GM18951 (cell line): ENCODE measurements around the gene GALNT15.

ENCODE experiments used
- POLR2A ChIP-seq: IDR thresholded peaks from 4 replicates; pipeline ENCODE4 v1.6.1; 2011; ENCODE audit warnings: mild to moderate bottlenecking; ENCODE audit not compliant: insufficient read length, insufficient read depth; ENCODE audit errors: extremely low read depth
- in situ Hi-C: fragments of 300-500 bp; cut with MboI; formaldehyde crosslinking; loops from one replicate; pipeline ENCODE4 v1.12.0; 2022; ENCODE audit warnings: low sequenced_read_pairs, mixed read lengths, inconsistent platforms; ENCODE audit not compliant: unreplicated experiment

The GALNT15 gene

DNA sequence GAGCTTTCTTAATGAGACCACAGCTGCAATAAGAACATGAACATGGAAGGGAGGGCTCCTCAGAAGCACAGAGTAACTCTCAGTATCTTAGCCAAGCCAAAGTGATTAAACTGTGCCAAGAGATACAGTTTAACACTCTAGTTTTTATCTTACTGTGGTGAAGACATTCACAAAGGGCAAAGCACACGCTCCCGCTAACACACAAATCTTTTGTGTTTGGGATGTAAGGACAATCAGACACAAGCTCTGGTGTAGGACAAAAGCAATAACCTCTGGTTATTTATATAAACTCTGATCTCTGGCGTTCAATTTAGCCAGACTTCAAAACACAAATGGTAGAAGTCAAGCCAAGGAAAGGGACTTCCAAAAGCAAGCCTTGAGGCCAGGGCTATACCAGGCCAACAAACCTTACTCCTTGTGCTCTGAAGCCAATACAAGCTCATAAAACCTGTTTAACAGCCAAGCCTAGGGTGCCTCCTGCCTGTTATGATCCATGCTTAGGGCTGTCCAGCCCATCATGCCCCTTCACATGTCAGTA is 62.4 kb downstream of the GALNT15 start:
- TF ChIP-seq POLR2A, result no peak
- in situ Hi-C loops, result no loop called here

DNA sequence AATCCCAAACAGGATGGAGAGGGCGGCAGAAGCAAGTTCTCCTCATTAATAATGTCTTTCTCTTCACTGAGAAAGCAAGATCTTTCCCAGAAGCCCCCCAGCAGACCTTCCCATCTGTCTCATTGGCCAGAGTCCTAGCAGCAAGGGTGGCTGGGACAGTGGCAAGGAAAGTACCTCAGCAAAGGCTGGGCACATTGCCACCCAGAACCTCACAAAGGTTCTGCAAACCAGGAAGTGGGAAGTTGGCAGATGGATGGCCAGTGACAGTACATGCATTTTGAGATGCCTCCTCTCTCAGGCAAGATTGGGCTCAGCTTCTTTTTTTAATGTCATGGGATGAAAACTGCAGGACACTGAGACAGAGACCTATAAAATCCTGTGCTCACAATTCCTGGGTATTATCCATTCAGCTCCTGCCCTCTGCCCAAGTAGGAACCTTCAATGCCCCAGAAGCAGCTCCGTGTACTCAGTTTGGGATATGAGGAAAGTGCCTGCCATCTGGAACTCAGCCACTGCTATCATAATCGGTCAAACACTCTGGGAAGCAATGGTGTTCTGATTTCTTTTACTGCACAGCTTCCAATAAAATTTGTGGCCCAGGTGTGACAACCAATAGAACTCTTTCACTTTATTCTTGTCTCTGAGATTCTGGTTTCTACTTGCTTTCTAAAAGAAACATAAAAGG is 64.7 kb downstream of the GALNT15 start:
- in situ Hi-C loops, result no loop called here
- no peak for TF ChIP-seq POLR2A

DNA sequence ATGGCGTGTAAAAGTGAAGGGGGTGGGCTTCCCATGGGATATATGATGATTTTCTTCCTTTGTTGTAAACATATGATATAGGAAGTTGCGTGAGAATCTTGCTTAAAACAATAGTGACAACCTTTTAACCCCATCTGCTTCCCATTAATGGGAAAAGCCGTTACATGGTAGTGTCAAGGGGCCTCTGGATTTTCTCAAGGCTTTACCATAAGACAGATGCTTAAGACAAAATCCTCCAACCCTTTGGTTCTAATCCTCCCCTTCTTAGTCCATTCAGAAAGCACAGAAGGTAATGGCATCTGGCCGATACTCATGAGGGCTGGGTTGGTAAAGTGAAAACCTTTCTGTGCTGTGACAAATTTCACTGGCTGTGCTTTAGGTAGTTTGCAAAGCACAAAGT is 65.3 kb downstream of the GALNT15 start:
- TF ChIP-seq POLR2A, result no peak
- in situ Hi-C loops, result no loop called here

DNA sequence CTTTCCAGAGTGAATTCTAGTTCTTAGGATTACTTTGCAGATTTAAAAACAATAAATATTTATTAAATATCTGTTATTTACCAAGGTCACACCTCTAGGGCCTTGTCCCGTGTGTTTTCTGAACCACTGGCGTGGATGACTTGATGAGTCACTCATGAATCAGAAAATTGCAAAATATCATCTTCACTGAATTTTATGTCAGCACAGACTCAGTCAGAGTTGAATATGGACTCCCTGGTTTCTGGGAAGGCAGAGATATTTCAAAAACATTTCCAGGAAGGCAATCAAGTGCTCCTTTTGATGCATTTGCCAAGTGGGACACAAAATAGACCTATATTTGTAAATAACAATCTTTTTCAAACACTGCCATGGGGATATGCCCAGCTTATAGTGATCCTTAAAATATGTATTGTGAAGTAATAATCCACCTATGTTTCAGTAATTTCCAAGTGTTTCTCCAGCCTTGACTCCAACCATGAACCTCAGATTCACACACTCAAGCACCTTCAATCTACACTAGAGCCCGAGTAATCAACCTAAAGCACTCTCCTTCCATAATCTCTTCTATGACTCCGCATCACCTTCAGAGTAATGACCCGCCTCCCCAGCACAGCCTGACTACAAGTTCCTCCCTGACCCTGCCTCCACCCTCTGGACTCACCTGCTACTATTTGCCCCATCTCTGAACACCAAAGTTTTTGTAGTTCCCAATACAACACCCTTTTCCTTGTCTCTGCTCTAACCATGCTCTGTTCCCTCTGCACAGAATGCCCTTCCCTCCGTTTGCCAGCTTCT is 65.9 kb downstream of the GALNT15 start:
- no peak for TF ChIP-seq POLR2A
- in situ Hi-C loops, result no loop called here

DNA sequence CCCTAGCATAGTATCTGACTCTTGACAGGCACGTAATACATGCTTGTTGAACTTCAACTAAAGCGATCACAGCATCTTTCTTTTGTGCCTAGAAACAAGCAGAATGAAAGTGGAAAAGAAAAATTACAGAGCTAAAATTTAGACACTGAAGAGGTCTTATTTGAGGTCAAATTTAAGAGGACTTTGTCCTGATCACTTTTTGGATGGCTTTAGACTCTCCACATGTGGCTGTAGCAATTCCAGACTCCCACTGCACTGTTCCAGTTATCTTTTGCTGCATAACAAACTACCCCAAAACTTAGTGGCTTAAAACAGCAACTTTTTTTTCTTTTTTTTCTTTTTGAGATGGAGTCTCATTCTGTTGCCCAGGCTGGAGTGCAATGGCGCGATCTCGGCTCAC is 66.7 kb downstream of the GALNT15 start:
- in situ Hi-C loops, result no loop called here
- TF ChIP-seq POLR2A, result no peak

DNA sequence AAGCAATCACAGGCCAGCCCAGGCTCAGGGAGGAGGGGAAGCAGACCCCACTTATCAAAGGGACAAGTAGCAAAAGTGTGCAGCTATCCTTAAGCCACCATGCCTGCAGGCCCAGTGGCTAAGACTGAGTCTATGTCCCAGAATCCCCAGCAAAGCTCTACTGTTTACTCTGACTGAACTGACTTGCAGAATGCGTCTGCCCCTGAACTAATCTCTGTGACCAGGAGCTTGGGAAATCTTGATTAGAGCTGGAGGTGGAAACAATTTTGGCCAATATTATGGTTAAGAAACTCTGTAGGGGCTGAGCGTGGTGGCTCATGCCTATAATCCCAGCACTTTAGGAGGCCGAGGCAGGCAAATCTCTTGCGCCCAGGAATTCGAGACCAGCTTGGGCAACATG is 67.7 kb downstream of the GALNT15 start:
- in situ Hi-C loops, result no loop called here
- no peak for TF ChIP-seq POLR2A

DNA sequence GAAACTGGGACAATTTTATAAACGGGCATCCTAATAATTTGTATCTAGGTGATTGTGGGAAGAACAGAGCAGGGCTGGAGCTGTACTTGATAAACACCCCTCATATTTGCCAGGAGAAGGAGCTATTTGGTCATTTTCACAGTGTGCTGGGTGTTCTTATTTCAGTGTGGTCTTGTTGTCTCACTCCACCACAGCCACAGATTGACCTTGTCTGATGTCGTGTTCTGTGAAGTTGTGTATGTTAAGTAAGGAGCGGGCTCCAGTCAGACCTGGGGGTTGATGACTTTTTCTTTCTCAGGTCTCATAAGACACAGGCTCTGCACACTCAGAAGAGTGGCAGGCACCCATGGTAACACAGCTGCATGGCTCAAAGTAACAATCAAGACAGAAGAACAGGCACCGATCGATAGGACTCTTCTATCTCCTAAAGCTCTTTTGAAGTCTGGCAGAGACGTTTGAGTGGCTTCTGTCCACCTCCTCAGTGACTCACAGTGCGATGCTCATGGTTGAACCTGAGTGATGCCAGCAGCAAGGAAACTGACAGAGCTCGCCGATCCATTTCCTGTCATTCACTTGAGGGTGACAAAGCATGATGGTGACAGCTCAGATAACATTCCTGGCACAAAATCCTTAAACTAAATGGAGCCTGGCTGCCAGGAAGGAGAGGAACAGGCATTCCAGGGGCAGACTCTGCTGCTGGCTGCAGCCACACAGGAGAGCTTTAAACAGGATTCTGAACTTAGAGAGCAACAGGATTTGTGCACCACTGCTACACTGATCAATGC is 69.4 kb downstream of the GALNT15 start:
- TF ChIP-seq POLR2A, result no peak
- in situ Hi-C loops, result no loop called here

DNA sequence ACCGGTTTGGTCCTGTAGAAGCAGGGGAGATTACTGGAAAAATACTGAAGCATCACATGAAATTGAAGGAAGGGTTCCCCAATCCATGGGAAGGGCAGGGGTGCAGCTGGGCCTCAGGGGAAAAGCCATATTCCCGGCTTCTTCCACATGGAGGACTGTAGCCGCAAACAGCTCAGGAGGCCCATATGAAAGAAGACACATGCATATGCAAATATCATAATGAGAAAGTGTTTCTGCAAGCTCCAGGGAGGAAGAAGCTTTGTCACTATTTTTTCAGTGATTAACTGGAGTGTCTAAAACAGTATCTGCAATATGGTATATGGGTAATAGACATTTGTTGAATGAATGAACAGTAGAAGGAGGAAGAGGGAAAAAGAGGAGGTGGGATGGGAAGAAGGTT is 71.1 kb downstream of the GALNT15 start:
- TF ChIP-seq POLR2A, result no peak

DNA sequence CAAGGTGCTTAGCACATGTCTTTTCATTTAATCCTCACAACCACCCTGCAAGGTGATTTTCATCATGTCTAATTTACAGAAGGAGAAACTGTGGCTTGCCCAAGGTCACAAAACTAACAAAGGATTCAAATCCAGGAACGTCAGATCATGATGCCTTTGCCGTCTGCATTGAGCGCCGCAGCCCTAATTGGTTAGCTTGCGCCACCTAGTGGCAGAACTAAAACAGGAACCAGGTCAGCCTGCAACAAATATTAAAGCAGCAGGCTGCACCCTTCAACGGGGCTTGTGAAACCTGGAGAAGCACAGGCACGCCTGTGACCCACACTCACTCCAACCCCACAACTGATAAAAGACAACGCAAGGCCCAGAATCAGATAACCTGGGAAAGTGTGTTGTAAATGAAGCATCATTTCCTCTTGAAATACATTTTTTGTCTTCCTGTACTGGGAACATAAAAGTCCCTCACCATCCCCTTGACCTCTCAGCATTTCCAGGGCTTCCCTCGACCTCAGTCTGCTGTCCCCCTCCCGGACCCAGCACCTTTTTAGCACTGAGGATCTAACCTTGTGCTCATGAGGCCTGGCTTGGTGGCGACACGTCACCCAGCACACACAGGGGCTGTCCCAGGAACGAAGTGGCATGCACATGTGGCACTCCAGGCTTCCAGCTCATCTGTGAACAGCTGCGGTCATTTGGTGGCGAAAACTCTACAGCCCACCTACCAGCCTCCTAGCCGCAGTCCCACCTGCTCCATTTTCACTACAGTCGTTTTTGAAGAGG is 73.0 kb downstream of the GALNT15 start:
- no peak for TF ChIP-seq POLR2A
- in situ Hi-C loops, result no loop called here

More for the DNA sequence above, 71.1 kb downstream of the GALNT15 start:
- in situ Hi-C loops, result no loop called here

DNA sequence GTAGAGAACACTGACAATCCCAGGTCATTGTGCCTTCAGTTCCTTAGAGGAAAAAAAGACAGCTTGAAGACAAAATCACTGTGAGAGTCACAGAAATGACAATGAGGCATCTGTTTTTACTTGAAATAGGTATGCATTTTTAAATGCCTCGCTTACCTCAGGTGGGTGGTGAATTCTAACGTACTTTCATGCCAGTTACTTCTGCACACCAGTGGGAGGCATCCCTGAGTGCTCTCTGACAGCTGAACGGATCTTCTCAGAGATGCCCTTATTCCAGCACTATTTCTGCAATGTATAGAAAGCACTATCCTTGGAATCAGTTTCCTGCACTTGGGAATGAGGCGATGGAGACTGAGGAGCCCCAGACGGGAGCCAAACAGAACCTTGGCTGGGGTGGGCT is 74.1 kb downstream of the GALNT15 start:
- in situ Hi-C loops, result no loop called here
- TF ChIP-seq POLR2A, result no peak

DNA sequence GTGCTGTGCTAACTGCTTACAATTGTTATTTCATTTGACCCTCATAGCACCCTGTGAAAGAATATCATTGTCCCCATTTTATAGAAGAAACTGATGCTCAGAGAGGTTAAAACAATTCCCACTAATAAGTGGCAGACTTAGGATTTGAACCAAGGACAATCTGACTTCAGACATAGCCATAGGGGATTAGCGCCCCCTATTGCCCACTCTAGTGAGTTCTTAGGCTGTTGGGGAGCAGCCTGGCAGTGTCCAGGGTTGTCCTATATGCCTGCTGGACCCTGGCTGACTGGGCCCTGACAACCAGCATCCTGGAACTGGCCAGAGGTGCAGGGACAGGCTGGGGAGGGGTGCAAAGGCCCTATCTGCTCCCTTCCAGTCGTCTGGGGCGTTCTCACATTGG is 74.9 kb downstream of the GALNT15 start:
- no peak for TF ChIP-seq POLR2A
- in situ Hi-C loops, result no loop called here

DNA sequence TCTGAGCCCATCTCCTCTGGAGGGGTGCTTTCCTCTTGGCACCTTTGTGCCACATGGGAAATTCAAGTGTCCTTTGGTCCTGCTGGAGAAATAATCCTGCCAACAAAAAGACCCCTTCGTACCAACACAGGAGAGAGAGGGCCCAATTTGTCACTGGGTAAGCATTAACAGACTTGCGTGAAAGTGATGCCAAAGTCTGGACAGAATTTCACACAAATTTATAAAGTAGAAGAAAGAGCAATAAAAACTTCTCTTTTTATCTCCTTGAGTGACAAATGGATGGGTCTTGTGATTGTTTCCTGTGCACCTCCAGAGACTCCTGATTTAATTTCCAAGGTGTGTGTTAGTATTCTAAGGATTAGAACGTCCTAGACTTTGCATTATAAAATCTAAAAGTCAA is 75.4 kb downstream of the GALNT15 start:
- in situ Hi-C loops, result no loop called here
- TF ChIP-seq POLR2A, result no peak

DNA sequence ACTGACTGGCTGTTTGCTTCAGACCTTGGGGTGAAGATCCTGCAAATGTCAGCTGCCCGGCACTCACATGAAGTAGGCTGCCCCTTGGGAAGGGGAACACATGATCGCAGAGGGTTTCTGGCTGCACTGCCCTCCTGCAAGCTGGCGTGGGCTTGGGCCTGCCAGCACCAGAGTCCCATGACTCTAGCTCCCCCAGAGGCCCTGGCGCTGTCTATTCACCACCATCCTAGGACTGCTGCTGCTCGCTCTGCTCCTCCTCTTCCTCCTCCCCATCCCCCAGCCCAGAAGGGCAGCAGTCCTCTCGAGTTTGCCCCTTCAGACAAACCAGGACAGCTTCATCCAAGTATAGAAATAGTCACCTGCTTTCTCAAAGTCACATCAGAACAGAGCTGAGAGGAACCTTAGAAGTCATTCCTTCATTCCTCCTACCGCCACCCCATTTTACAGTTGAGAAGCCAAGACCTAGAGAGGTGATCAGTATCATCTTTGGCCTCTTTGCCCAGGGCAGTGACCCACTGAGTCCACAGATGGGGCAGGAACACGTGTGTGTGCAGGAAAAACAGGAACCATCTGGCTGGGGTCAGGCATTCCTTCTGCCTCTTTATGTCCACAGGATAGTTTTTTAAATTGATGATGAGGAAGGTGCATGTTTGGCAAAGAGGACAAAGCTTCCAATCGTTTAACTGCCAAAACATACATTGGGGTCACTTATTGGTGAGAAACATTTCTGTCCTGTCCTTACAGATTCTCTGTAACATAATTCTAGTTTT is 77.0 kb downstream of the GALNT15 start:
- no peak for TF ChIP-seq POLR2A
- in situ Hi-C loops, result no loop called here
